ENCODE data around the gene RAD23B.

The RAD23B gene

GRCh38 chr9:107337676-107338590, 54.9 kb downstream of the RAD23B start:
- DNase-seq = no peak

DNA sequence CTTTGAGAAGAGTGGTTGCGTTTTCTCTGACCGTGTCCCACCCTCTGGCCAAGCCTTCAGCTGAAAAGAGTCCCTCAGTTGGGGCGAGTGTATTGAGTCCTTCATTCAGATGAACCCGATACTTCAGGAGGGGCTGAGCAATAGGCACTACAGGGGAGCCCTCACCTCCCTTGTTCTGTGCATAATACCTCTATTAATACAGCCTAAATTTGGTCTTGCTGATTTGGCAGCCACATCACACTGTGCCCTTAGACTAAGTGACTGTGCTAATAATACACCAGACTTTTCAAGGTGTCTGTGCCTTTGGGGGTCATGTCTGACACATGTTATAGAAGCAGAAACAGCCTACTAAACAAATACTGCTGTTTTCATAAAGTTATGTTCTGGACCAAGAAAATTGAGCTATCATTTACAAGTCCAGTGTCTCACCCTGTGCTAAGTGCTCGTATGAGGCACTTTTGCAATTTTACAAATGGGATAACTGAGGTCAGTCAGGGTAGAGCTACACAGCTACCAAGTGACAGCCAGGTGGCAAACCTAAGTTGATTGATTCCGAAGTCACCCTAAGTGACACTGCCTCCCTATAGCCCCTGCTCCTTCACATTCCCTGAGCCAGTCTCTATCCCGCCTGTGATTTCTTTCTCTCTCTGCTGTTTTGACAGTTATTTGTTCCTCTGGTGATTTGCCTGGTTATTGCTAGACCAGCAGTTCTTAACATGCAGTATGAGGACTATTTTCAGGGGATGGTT, 56.0 kb downstream of the RAD23B start:
- no peak for DNase-seq

GRCh38 chr9:107340920-107341632, 58.0 kb downstream of the RAD23B start:
- peak; percentile 64 for DNase-seq

DNA sequence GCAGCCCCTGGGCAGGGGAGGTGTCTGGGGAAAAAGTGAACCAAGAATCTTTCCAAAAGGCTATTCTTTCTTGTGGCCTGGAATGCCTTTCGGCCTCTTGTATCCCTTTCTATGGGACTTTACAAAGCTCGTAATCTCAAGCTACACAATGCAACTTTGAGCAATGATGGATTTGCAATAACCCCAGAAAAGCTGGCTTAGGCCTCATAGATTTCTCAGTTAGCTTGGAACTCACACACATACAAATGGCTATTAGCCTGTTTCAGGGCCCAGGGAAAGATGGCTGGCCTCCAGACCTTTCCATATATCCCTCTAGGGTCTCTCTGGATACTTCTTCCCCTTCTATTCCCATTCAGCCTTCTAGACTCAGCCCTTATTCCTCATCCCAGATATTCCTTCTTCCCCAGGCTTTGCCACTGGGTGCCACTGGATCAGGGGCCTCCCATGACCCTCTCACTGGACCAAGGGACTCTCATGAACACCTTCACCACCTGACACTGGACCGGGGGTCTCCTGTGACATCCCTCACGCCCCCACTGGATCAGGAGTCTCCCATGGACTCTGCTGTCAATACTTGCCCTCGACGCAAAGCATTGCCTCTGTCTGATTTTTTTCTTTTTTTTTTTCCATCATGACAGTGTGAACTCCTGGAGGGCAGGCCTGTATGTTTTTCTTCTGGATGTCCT, 59.5 kb downstream of the RAD23B start:
- DNase-seq = no peak

DNA sequence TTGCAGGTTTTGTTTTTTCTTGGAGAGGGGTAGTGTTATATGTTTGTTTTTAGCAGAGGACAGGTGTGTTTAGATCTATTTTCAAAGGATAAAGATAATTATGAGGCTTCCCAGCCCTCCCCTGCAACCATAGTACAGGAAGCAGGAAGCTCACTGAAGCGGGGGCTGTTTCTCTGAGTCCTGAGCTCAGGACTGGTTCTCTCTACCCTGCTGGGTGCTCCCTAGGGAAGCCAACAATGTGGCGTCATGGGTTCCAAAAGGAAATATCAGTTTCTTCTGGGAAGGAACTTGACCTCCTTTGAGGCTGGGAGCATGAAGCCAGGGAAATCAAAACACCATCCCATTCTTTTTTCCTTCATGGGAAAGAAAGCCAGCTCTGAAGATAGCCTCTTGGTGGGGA, 62.2 kb downstream of the RAD23B start:
- DNase-seq = peak; percentile 77

GRCh38 chr9:107348836-107349235, 65.8 kb downstream of the RAD23B start:
- DNase-seq = peak; percentile 94

DNA sequence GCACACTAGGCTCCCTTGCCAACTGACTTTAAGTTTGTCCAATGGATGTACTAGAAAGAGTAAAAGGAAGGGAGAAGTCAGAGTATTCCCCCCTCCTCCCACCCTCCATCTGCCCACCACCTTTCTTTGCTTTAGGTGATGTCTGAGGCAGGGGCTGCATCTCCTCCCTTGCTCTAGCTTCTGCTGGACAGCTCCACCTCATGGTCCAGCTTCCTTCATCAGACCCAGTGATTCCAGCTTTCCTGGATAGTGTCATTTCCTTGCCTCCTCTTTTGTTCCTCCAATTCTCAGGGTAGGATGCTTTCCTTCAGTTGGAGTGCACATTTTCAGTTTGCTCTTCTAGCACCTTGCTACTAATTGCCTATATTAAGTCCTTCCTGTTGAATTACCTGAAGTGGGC, 67.4 kb downstream of the RAD23B start:
- DNase-seq = no peak

DNA sequence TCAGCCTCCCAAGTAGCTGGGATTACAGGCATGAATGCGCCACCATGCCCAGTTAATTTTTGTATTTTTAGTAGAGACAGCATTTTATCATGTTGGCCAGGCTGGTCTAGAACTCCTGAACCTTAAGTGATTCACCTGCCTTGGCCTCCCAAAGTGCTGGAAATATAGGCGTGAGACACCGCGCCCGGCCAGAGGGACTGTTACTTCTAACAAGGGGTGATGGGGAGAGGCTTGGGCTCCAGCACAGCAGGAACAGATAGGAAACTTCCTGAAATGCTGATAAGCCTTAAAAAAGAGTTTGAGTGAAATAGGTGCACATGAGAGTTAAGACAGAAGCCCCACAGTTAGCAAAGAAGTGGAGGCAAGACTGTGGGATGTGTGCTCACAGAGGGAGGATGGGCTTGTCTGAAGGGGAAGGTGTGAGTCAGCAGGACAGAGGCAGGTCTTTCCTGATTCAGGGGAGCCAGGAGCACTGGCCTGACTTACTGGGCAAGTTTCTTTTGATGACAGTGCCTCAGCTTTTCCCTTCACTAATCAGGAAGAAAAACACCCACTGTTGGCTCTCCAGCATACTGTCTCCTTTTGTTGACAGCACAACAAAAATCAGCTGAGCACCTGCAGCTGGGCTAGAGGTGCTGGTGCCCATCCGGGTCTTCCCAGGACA, 68.4 kb downstream of the RAD23B start:
- no peak for DNase-seq

GRCh38 chr9:107355394-107355793, 72.3 kb downstream of the RAD23B start:
- no peak for DNase-seq

GRCh38 chr9:107358986-107359385, 75.9 kb downstream of the RAD23B start:
- DNase-seq = peak; percentile 94

DNA sequence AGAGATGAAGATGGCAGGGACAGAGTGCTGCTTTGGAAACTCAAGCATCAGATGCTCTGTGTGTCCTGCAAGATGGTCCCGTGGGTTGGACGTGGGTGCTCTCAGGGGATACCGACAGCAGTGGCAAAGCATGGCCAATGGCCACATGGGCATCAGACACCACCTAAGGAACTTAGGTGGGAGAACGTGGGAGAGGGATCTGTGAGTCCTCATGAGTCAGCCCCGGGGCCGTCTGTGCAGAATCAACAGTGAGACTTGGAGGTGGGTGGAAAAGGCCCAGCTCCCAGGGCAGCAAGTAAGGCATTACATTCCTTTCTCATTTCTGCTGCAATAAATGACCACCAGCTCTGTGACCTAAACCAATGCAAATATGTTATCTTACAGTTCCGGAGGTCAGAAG, 77.0 kb downstream of the RAD23B start:
- no peak for DNase-seq

- peak; percentile 83 for DNase-seq
Measured at GRCh38 chr9:107361816-107362215, 78.7 kb downstream of the RAD23B start.

GRCh38 chr9:107363516-107364152, 80.6 kb downstream of the RAD23B start:
- DNase-seq = peak; percentile 89

GRCh38 chr9:107367727-107368502, 84.8 kb downstream of the RAD23B start:
- no peak for DNase-seq

DNA sequence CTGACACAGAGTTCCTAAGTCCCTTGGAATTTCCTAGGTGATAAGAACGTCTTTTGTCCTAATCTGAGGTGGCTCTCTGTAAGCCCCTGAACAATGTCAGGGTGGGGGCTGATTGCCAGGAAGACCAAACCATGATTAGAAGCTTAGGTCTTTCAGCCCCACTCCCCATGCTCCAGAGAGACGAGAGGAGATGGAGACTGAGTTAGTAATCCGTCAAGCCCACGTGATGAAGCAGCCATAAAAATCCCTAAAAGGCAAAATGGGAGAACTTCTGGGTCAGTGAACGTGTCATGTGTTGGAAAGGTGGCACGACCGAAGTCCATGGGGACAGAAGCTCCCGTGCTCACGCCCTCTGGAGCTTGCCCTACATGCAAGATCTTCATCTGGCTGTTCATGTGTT, 85.6 kb downstream of the RAD23B start:
- DNase-seq = no peak

- no peak for DNase-seq
Measured at GRCh38 chr9:107373809-107374208, 90.7 kb downstream of the RAD23B start.

DNA sequence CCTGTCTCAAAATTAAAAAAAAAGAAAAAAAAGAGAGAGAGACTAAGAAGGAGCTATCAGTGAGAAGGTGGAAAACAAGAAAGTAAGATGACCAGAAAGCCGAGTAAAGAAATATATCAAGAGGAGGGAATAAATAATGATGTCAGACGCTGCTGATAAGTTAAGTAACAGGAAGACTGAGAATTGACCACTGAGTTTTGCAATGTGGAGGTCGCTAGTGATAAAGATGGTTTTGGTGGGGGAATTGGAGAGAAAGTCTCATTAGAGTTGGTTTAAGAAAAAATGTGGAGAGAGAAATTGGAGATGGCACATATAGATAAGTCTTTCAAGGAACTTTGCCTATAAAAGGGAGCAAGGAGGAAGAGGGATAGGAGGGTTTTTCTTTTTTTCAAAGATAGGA, 91.9 kb downstream of the RAD23B start:
- no peak for DNase-seq

DNA sequence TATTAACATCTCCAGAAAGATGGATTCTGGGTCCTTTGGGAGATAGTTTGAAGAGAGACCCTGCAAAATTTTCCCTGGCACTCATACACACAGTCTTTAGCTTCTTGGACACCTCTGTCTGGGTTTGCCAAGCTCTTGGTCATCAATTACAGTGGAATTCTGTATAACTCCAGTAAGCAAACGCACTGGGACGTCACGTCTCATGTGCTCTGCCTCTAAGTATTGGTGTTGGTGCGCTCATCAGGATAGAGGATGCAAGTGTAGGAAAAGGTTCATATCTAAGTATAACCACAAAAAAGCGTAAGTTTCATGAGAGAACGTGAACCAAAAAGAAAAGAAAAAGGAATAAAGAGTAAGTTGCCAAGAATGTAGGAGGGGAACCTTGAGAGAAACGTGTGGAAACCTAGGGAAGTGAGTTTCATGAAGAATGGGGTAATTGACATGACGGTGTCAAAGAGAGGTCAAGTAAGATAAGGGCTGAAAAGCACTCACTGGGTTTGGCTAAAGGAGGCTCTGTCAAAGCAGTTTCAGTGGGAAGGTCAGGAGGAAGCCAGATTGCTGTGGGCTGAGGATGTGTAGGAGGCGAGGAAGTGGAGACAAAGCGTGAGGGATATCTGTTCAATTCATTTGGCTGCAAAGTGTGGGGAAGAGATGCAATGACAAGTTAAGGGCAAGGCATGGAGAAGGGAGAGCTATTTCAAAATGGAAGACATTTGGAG, 92.7 kb downstream of the RAD23B start:
- no peak for DNase-seq

DNA sequence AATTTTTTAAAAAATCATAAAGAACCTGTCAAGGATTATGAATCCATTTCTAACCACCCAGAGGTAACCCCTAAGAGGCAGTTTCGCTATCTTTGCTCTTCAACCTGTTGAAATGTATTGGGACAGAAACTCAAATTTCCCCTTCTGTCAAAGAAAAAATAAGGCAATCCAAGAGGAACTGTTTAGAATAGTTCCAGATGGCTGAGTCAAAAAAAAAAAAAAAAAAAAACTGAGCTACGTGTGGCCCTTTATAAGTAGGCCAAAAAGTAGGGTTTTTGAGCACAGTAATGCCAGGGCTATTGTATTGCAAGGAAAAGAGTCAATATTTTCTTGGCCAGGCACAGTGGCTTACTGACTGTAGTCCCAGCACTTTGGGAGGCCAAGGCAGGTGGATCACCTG, 94.9 kb downstream of the RAD23B start:
- no peak for DNase-seq

Measured in NCI-H146 (cell line).